Lower leg skin (tissue), 3 donors: ENCODE data around the gene CYP11A1.

Experiments
- POLR2A ChIP-seq, 2 donors: fragments of 450-650 bp; IDR thresholded peaks; one replicate each; pipeline ENCODE4 v1.6.1; 2016 to 2017; ENCODE audit warnings: antibody characterized with exemption in 2 of 2, mild to moderate bottlenecking in 1 of 2, moderate library complexity in 1 of 2
- TF ChIP-seq, protein P1 (sequence below), 3 donors: fragments of 450-650 bp; IDR thresholded peaks; one replicate each; pipeline ENCODE4 v1.5.1; 2016; ENCODE audit warnings: antibody characterized with exemption in 3 of 3, mild to moderate bottlenecking in 3 of 3, moderate library complexity in 2 of 3

- TF ChIP-seq, protein P1, sequence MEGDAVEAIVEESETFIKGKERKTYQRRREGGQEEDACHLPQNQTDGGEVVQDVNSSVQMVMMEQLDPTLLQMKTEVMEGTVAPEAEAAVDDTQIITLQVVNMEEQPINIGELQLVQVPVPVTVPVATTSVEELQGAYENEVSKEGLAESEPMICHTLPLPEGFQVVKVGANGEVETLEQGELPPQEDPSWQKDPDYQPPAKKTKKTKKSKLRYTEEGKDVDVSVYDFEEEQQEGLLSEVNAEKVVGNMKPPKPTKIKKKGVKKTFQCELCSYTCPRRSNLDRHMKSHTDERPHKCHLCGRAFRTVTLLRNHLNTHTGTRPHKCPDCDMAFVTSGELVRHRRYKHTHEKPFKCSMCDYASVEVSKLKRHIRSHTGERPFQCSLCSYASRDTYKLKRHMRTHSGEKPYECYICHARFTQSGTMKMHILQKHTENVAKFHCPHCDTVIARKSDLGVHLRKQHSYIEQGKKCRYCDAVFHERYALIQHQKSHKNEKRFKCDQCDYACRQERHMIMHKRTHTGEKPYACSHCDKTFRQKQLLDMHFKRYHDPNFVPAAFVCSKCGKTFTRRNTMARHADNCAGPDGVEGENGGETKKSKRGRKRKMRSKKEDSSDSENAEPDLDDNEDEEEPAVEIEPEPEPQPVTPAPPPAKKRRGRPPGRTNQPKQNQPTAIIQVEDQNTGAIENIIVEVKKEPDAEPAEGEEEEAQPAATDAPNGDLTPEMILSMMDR (IDR thresholded peaks at IDR 0.05): peak in 1 of 3 donors; percentile 45
- no peak for TF ChIP-seq POLR2A (IDR thresholded peaks at IDR 0.05)
These were observed 7.9 kb upstream of the CYP11A1 start for GRCh38 chr15:74375303-74375693.
